HUDEP-2 (cell line): Measurements from ENCODE around the gene SEC16A.

Source experiments
- DNase-seq, 76 experiments: peaks; one replicate each; lab custom pipeline; 2025; ENCODE audit not compliant: unreplicated experiment in 76 of 76; lab: John Stamatoyannopoulos, UW

Gene SEC16A

GRCh38 chr9:136391737-136392537, 90.9 kb downstream of the SEC16A start:
- DNase-seq: no peak
